GM12875 (cell line): ENCODE results near the gene RIPK3.

Experiments used
- H3K4me3 ChIP-seq: one replicate; pipeline ENCODE4 v1.5.1; 2011; ENCODE audit warnings: low read depth, low read length, control low read depth
- TF ChIP-seq, protein P1 (sequence below): IDR thresholded peaks from 2 replicates; pipeline ENCODE4 v1.5.1; 2011; ENCODE audit warnings: low read depth, mild to moderate bottlenecking, control low read depth, inconsistent platforms, low read length, moderate library complexity, borderline replicate concordance; ENCODE audit not compliant: insufficient read depth

The RIPK3 gene

DNA sequence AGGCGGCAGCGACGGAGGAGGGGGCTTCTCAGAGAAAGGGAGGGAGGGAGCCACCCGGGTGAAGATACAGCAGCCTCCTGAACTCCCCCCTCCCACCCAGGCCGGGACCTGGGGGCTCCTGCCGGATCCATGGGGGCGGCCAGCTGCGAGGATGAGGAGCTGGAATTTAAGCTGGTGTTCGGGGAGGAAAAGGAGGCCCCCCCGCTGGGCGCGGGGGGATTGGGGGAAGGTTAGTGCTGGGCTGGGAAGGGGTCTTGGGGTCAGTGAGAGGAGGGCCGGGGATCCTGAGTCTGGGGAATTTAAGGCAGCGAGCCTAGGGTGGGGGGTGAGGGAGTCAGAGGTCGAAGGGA, 28.4 kb upstream of the RIPK3 start:
- TF ChIP-seq, protein P1, sequence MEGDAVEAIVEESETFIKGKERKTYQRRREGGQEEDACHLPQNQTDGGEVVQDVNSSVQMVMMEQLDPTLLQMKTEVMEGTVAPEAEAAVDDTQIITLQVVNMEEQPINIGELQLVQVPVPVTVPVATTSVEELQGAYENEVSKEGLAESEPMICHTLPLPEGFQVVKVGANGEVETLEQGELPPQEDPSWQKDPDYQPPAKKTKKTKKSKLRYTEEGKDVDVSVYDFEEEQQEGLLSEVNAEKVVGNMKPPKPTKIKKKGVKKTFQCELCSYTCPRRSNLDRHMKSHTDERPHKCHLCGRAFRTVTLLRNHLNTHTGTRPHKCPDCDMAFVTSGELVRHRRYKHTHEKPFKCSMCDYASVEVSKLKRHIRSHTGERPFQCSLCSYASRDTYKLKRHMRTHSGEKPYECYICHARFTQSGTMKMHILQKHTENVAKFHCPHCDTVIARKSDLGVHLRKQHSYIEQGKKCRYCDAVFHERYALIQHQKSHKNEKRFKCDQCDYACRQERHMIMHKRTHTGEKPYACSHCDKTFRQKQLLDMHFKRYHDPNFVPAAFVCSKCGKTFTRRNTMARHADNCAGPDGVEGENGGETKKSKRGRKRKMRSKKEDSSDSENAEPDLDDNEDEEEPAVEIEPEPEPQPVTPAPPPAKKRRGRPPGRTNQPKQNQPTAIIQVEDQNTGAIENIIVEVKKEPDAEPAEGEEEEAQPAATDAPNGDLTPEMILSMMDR: no peak
- no peak overlapping the region for H3K4me3 ChIP-seq

DNA sequence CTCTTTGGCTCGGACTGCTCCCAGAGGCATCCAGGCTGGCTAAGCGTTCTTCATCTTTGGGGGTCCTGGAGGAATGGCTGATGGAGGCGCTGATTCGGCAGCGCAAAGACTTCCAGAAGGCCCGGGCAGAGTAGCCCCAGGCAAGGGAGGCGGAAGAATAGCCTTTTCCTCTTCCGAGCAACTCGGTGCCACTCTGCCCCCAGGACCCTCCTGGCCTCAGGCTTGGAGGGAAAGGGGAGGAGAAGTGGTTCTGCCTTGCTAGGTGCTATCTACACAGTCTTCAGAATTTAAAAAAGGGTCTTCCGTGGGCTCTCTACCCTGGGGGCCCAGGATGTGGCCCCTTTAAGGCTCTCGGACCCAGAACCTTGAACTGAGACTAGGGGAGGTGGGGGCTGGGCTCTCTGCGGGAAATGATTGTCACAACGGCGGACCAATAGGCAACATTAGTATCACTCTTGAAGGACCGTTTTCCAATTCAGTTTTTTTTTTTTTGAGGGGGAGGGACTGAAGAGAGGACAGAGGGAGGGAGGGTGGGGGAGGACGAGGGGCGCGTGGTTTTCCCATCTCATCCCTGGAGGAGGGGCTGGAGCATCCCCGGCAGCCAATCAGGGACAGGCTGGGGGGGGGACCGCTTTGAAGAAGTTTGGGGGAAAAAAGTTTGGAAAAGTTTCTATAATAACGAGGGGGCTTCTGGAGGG, 27.9 kb upstream of the RIPK3 start, which contains the start of gene NFATC4:
TSS of gene NFATC4 (plus strand) at position 671 of the 698 bp plus-strand sequence. CDS start 157 bp downstream, outside the sequence.
- H3K4me3 ChIP-seq: no peak within 1 kb of the TSS
- TF ChIP-seq, protein P1: no peak

DNA sequence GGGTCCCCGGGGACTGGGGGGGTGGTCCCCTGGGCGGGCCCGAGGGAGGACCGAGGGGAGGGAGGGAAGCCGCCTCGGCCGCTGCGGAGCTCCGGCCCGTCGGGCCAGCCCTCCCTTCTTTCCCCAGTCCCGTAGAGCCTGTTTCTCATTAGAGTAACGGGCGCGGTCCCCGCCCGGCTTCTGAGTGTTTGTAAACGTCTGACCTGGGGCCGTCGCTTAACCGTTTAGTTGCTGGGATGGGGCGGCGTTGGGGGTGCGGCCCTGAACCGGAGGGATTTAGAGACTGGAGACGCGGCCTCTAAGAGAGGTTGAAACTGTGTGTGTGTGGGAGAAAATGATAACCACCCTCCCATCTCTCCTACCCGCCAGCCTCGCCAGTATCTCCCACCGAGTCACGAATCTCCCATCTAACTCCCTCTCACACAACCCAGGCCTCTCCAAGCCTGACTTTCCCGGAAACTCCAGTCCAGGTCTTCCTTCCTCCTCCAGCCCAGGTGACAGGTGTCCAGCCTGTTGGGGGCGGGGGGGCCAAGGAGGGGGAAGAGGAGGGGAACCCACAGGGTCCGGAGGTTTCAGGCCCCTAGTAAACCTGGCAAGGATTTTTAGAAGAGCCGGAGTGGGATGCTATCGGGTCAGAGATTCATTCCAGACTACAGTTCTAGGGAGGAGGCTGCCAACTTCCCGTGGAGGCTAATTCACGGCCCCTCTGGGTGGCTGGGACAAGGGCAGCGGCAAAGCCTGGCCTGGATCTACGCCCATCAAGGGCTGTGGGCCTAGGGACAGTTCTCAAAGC, 27.1 kb upstream of the RIPK3 start:
- TF ChIP-seq, protein P1: no peak
- H3K4me3 ChIP-seq: peak overlapping the region; percentile 21

DNA sequence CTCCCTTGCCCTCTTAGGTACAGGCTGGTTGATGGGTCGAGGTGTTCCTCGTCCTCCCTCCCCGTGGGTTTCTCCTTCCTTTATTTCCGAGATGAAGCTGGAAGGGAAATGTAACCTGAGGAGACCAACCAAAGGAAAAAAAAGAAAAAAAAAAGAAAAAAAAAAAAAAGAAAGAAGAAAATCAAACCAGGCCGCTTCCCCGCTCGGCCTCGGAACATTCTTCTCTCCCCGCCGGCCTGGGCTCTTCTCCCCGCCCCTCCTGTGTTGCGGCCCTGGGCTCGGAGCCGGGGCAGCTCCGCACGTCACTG, 26.6 kb upstream of the RIPK3 start:
- peak overlapping the region; percentile 21 for H3K4me3 ChIP-seq
- TF ChIP-seq, protein P1: no peak

DNA sequence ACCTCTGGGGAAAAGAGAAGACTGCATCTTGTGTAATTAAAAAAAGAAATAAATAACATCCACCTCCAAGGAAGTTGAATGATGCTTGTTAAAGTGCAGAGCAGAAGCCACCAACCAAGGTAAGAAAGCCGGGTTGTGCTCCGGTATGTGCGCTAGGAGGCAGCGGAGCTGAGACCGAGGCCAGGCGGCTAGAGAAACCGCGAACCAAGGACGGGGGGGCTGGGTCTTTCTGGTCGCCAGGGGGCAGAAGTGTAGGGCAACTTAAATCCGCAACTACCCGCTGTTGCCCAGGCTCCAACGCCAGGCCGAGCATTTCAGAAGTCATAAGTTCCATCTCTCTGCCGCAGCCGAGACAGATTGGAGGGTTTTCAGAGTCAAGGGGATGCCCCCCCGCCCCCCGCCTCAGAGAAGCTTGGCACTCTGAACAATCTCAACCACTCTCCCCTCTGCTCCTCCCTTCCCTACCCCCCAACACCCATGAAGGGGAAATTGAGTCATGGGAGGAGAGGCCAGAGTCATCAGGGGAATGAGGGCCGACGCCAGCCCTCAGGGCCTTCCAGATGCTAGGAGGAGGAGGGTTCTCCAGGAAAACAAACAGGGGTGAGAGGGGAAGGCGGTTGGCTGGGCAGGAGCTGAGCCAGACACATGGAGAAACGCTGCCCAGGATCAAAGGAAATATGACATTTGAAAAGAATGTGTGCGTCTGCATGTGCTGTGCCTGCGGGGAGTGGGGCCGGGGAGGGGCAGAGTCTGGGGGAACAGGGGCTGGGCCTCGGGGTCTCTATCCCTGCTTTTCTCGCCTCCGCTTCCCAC, 26.0 kb upstream of the RIPK3 start:
- TF ChIP-seq, protein P1: peak; percentile 60

DNA sequence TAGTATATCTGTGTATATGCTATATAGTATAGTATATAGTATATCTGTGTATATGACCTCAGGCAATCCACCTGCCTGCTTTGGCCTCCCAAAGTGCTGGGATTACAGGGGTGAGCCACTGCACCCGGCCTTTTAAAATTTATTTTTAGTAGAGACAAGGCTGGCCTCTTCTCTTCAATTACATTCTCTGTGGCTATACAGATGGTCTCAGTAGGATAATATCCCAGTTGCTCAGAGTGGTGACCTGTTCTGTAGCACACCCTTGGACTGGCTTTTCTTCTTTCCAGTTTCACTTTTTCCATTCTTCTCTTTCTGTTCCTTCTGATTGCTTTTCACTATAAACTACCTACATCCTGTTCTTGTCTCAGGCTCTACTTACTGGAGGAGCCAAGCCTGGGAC, 25.1 kb upstream of the RIPK3 start:
- TF ChIP-seq, protein P1: no peak
- H3K4me3 ChIP-seq: no peak overlapping the region

More for the DNA sequence above, 26.0 kb upstream of the RIPK3 start:
- H3K4me3 ChIP-seq: no peak overlapping the region
